ENCODE data around the gene CSK.

CSK gene

GRCh38 chr15:74802290-74802689, 20.4 kb downstream of the CSK start:
- Histone ChIP-seq H3K9me3 (ENCODE audit: control insufficient read depth, insufficient read depth, low read length) (no peaks in the 10 kb centered on the region), H3K79me2 (ENCODE audit: control insufficient read depth, low read length) (peaks cover 23% of the 10 kb centered on the region), H3K9me2 (replicated peaks; ENCODE audit: control insufficient read depth, low read length) (no peaks in the 10 kb centered on the region), H3K4me3 (ENCODE audit: low read length) (no peak overlapping the region), H3K36me3 (ENCODE audit: control insufficient read depth, low read length) (peaks cover 77% of the 10 kb centered on the region), H3K4me2 (ENCODE audit: low read length) (no peak overlapping the region), H3K27ac (ENCODE audit: low read depth, low read length) (no peak overlapping the region), H4K20me1 (ENCODE audit: control insufficient read depth, insufficient read depth, low read depth, low read length) (peaks cover 34% of the 10 kb centered on the region), H3K4me1 (ENCODE audit: control insufficient read depth, low read length) (peaks cover 33% of the 10 kb centered on the region), H3F3A (ENCODE audit: control insufficient read depth, insufficient read depth) (peaks cover 26% of the 10 kb centered on the region), H3K27me3 (ENCODE audit: control insufficient read depth, low read length) (no peaks in the 10 kb centered on the region)
- no peak for TF ChIP-seq EZH2phosphoT487 (IDR thresholded peaks at IDR 0.05; ENCODE audit: borderline replicate concordance, low read length)
- TF ChIP-seq CTCF (IDR thresholded peaks at IDR 0.05; ENCODE audit: low read depth, low read length, poor library complexity, severe bottlenecking), result no peak

DNA sequence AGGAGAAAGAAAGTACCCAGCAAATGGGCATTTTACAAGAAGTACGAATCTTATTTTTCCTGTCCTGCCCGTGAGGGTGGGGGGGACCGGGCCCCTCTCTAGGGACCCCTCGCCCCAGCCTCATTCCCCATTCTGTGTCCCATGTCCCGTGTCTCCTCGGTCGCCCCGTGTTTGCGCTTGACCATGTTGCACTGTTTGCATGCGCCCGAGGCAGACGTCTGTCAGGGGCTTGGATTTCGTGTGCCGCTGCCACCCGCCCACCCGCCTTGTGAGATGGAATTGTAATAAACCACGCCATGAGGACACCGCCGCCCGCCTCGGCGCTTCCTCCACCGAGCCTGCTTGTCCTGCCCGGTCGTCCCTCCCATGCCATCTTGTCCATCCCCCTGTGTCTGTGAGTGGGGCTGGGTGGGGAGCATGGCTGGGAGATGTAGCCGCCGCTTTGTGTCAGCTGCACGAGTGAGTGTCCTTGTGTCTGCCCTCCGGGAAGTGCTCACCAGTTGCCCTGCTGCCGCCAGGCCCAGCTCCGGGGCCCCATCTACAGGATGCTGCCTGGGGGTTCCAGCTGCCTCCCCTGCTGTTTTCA, 21.1 kb downstream of the CSK start:
- TF ChIP-seq CTCF (IDR thresholded peaks at IDR 0.05; ENCODE audit: low read depth, low read length, poor library complexity, severe bottlenecking) (no peak), EZH2phosphoT487 (IDR thresholded peaks at IDR 0.05; ENCODE audit: borderline replicate concordance, low read length) (no peak)
- Histone ChIP-seq H4K20me1 (ENCODE audit: control insufficient read depth, insufficient read depth, low read depth, low read length) (peaks cover 34% of the 10 kb centered on the region), H3K9me3 (ENCODE audit: control insufficient read depth, insufficient read depth, low read length) (no peaks in the 10 kb centered on the region), H3K27me3 (ENCODE audit: control insufficient read depth, low read length) (no peaks in the 10 kb centered on the region), H3K79me2 (ENCODE audit: control insufficient read depth, low read length) (peaks cover 16% of the 10 kb centered on the region), H3K4me1 (ENCODE audit: control insufficient read depth, low read length) (peaks cover 27% of the 10 kb centered on the region), H3K4me2 (ENCODE audit: low read length) (no peak overlapping the region), H3K27ac (ENCODE audit: low read depth, low read length) (no peak overlapping the region), H3K36me3 (ENCODE audit: control insufficient read depth, low read length) (peaks cover 71% of the 10 kb centered on the region), H3F3A (ENCODE audit: control insufficient read depth, insufficient read depth) (peaks cover 28% of the 10 kb centered on the region), H3K9me2 (replicated peaks; ENCODE audit: control insufficient read depth, low read length) (no peaks in the 10 kb centered on the region), H3K4me3 (ENCODE audit: low read length) (no peak overlapping the region)

- Histone ChIP-seq H3K36me3 (ENCODE audit: control insufficient read depth, low read length) (peaks cover 51% of the 10 kb centered on the region), H3F3A (ENCODE audit: control insufficient read depth, insufficient read depth) (peaks cover 29% of the 10 kb centered on the region), H3K9me2 (replicated peaks; ENCODE audit: control insufficient read depth, low read length) (no peaks in the 10 kb centered on the region), H3K9me3 (ENCODE audit: control insufficient read depth, insufficient read depth, low read length) (no peaks in the 10 kb centered on the region), H3K27ac (ENCODE audit: low read depth, low read length) (no peak overlapping the region), H3K4me2 (ENCODE audit: low read length) (no peak overlapping the region), H4K20me1 (ENCODE audit: control insufficient read depth, insufficient read depth, low read depth, low read length) (peaks cover 21% of the 10 kb centered on the region), H3K4me1 (ENCODE audit: control insufficient read depth, low read length) (peaks cover 15% of the 10 kb centered on the region), H3K79me2 (ENCODE audit: control insufficient read depth, low read length) (peaks cover 1% of the 10 kb centered on the region; the same call in 1 of the 2 replicates), H3K27me3 (ENCODE audit: control insufficient read depth, low read length) (peaks cover 8% of the 10 kb centered on the region), H3K4me3 (ENCODE audit: low read length) (no peak overlapping the region)
- no peak for TF ChIP-seq EZH2phosphoT487 (IDR thresholded peaks at IDR 0.05; ENCODE audit: borderline replicate concordance, low read length)
Measured at GRCh38 chr15:74804935-74805334, 23.1 kb downstream of the CSK start.

DNA sequence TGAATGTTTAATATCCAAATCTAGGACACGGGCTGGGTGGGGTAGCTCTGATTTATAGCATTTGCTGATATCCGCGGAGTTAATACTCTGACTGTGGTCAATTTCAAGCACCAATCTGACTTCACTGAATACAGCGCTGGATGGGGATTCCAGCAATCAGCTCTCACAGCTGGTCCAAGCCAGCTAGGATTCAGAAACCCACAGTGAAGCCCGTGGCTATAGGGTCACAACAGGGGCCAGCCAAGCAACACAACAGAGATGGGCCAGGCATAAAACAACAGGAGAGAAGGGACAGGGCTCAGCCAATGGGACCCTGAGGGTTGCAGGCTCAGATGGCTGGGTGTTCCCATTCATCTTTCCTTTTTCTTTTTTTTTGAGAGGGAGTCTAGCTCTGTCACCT, 25.4 kb downstream of the CSK start:
- Histone ChIP-seq H3K4me1 (ENCODE audit: control insufficient read depth, low read length) (peaks cover 8% of the 10 kb centered on the region), H3K9me3 (ENCODE audit: control insufficient read depth, insufficient read depth, low read length) (no peaks in the 10 kb centered on the region), H3K27me3 (ENCODE audit: control insufficient read depth, low read length) (peaks cover 8% of the 10 kb centered on the region), H3F3A (ENCODE audit: control insufficient read depth, insufficient read depth) (peaks cover 29% of the 10 kb centered on the region), H3K4me2 (ENCODE audit: low read length) (no peak overlapping the region), H3K9me2 (replicated peaks; ENCODE audit: control insufficient read depth, low read length) (no peaks in the 10 kb centered on the region), H3K27ac (ENCODE audit: low read depth, low read length) (no peak overlapping the region), H3K79me2 (ENCODE audit: control insufficient read depth, low read length) (no peaks in the 10 kb centered on the region), H3K4me3 (ENCODE audit: low read length) (no peak overlapping the region), H4K20me1 (ENCODE audit: control insufficient read depth, insufficient read depth, low read depth, low read length) (0 out of 2 replicates have a peak, but pooled peaks cover 2% of the 10 kb centered on the region), H3K36me3 (ENCODE audit: control insufficient read depth, low read length) (peaks cover 28% of the 10 kb centered on the region)
- TF ChIP-seq EZH2phosphoT487 (IDR thresholded peaks at IDR 0.05; ENCODE audit: borderline replicate concordance, low read length), result no peak
- TF ChIP-seq CTCF (IDR thresholded peaks at IDR 0.05; ENCODE audit: low read depth, low read length, poor library complexity, severe bottlenecking), result no peak

Data from DOHH2 (cell line).